Measurements from ENCODE around the gene OR2H1.

- TF ChIP-seq, protein P1, sequence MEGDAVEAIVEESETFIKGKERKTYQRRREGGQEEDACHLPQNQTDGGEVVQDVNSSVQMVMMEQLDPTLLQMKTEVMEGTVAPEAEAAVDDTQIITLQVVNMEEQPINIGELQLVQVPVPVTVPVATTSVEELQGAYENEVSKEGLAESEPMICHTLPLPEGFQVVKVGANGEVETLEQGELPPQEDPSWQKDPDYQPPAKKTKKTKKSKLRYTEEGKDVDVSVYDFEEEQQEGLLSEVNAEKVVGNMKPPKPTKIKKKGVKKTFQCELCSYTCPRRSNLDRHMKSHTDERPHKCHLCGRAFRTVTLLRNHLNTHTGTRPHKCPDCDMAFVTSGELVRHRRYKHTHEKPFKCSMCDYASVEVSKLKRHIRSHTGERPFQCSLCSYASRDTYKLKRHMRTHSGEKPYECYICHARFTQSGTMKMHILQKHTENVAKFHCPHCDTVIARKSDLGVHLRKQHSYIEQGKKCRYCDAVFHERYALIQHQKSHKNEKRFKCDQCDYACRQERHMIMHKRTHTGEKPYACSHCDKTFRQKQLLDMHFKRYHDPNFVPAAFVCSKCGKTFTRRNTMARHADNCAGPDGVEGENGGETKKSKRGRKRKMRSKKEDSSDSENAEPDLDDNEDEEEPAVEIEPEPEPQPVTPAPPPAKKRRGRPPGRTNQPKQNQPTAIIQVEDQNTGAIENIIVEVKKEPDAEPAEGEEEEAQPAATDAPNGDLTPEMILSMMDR (optimal IDR thresholded peaks at IDR 0.05 in 1 of 3, IDR thresholded peaks at IDR 0.05 in 1 of 3, conservative IDR thresholded peaks at IDR 0.05 in 1 of 3; ENCODE audit: extremely low read depth in 1 of 3, insufficient read depth in 2 of 3, low read length in 3 of 3) = no peak
- no peak for TF ChIP-seq EZH2 (IDR thresholded peaks at IDR 0.05; ENCODE audit: low read length)
Measured at GRCh38 chr6:29419516-29419915, 37.4 kb upstream of the OR2H1 start.

Data from keratinocyte (primary cell).